Heart left ventricle (tissue), 16 donors: ENCODE data around the gene MACF1. TPM values are rescaled to one million over a fixed set of nuclear protein-coding genes. Genes with fewer than 3 reads are reported as not detected.

Experiments
- ATAC-seq, 4 donors: fragments of 200-7000 bp; cut with Tn5 transposase; one replicate each; pipeline ENCODE4 v1.9.1; 2020 to 2022; ENCODE audit warnings: moderate library complexity in 4 of 4, mild to moderate bottlenecking in 3 of 4, moderate number of reproducible peaks in 1 of 4
- DNase-seq, 5 donors: peaks; one replicate each; pipeline ENCODE4 v3.0.0-alpha.2; 2020
- H3K27ac ChIP-seq, 12 donors: fragments of 200-600 bp; sonication (generic) in 4 of 12; one replicate each; pipeline versions ENCODE4 v1.5.0 to v1.8.0; 2016 to 2022; ENCODE audit warnings: mild to moderate bottlenecking in 2 of 12
- H3K27me3 ChIP-seq, 9 donors: fragments of 200-600 bp; sonication (generic) in 2 of 9; one replicate each; pipeline versions ENCODE4 v1.5.1 to v1.8.0; 2016 to 2022; ENCODE audit warnings: mild to moderate bottlenecking in 3 of 9
- H3K36me3 ChIP-seq, 9 donors: fragments of 200-600 bp; sonication (generic) in 2 of 9; one replicate each; pipeline versions ENCODE4 v1.5.0 to v1.8.0; 2018 to 2022; ENCODE audit warnings: mild to moderate bottlenecking in 2 of 9
- H3K4me1 ChIP-seq, 12 donors: fragments of 200-600 bp; sonication (generic) in 4 of 12; one replicate each; pipeline versions ENCODE4 v1.5.0 to v1.8.0; 2016 to 2022; ENCODE audit warnings: mild to moderate bottlenecking in 3 of 12
- H3K4me3 ChIP-seq, 12 donors: fragments of 200-600 bp; sonication (generic) in 4 of 12; one replicate each; pipeline versions ENCODE4 v1.5.0 to v1.8.0; 2017 to 2022; ENCODE audit warnings: mild to moderate bottlenecking in 9 of 12, moderate library complexity in 4 of 12
- H3K9me3 ChIP-seq, 12 donors: fragments of 200-600 bp; sonication (generic) in 4 of 12; one replicate each; pipeline versions ENCODE4 v1.5.0 to v1.8.0; 2016 to 2022; ENCODE audit warnings: mild to moderate bottlenecking in 1 of 12
- CTCF ChIP-seq, 12 donors: fragments of 200-600 bp; sonication (generic) in 4 of 12; IDR thresholded peaks; one replicate each; pipeline versions ENCODE4 v1.5.0 to v1.8.0; 2018 to 2022; ENCODE audit warnings: antibody characterized with exemption in 12 of 12, mild to moderate bottlenecking in 5 of 12
- POLR2A ChIP-seq, 2 donors: fragments of 450-650 bp; IDR thresholded peaks; one replicate each; pipeline ENCODE4 v1.6.1; 2017; ENCODE audit warnings: antibody characterized with exemption in 2 of 2, mild to moderate bottlenecking in 2 of 2, moderate library complexity in 2 of 2
- WGBS, 4 donors: extraction: QIAGEN DNeasy Blood & Tissue Kit in 2 of 4; methylation state at CpG; one replicate each; pipeline versions ENCODE4 v1.1.5 to v1.1.7; 2013 to 2018; 5-methylcytosine and 5-hydroxymethylcytosine counted together
- intact Hi-C, 10 donors: fragments of 100-400 bp; cut with DNase I; formaldehyde crosslinking; loops; one replicate each; pipeline versions ENCODE4 v1.11.1 to v1.14.2; 2022
- polyA plus RNA-seq, 2 donors: library from polyadenylated mRNA; stranded (reverse); fragments of 200-250 nt; gene quantifications; one replicate each; pipeline ENCODE4 v1.2.3, GENCODE V29; 2013
- total RNA-seq, 9 donors: library from RNA; depleted of rRNA in 2 of 9; stranded (reverse); fragments of >200 nt in 2 of 9; fragmentation: NEBNext Ultra II Directional in 3 of 9; extraction: Animal tissue kit (Norgen Biotek cat#: 25700) in 3 of 9; gene quantifications; one replicate each; pipeline versions ENCODE4 v1.1.0 to v1.2.4, GENCODE V29; 2016 to 2023
- donor health status: ischemic (EF 13 %, LVEDD 7.1; RV severe dilation, severe dysfunction).
- donor health status: healthy with polysubstance abuse.
- donor health status: DM: no; HTN: yes; CAD: no.
- donor health status: DM: no; HTN: no; CAD: no.
- donor health status: ischemic (EF 25% LVEDD 6.9; RV normal size, moderate dysfunction).
- donor health status: ischemic (EF 25% LVEDD 5.7; RV mildly dilated, moderate dysfunction).
- donor health status: healthy.
- donor health status: DM: yes; HTN: yes; CAD: no.
- donor health status: ischemic (EF 35%, LVEDD 5.7; RV mildly dilated, moderate dysfunction).
- donor health status: nonischemic (EF 11% LVEDD 7.7; RV severe dilation, severe dysfunction).
- donor health status: DM: yes; HTN: yes; CAD: no.
- donor health status: PGD.
- donor health status: ischemic (EF 29% LVEDD 5.4; RV normal size, mild dysfunction).
- donor health status: nonischemic (EF 23%, LVEDD 6.1; RV moderate dilation, normal function).

The MACF1 gene
- total and polyA plus RNA-seq, 11 donors = 102 to 436 (median 251) TPM

- peaks cover 0 to 29% (median 16%) of the 10 kb centered on the region in 9 donors for H3K36me3 ChIP-seq
- no peak for DNase-seq
- peak; percentile 34 to 55 (median 51) for ATAC-seq
- H3K4me3 ChIP-seq = no peak overlapping the region
- peaks cover 0 to 56% (median 30%) of the 10 kb centered on the region in 12 donors for H3K4me1 ChIP-seq
- no peaks in the 10 kb centered on the region for H3K9me3 ChIP-seq
- TF ChIP-seq POLR2A (IDR thresholded peaks at IDR 0.05) (no peak), CTCF (IDR thresholded peaks at IDR 0.05) (no peak)
- intact Hi-C loops = no loop called here
- peak overlapping the region in 5 of 12 donors; percentile 2 to 78 (median 6) for H3K27ac ChIP-seq
- 55 to 61% (median 58%) methylated on average over 9 of the region's 9 CpGs for WGBS, 4 donors
- no peaks in the 10 kb centered on the region for H3K27me3 ChIP-seq
Observed at GRCh38 chr1:39230261-39231190, 26.0 kb downstream of the MACF1 start.

- no peak overlapping the region for H3K4me3 ChIP-seq
- H3K9me3 ChIP-seq = no peaks in the 10 kb centered on the region
- H3K27ac ChIP-seq = peak overlapping the region in 6 of 12 donors; percentile 2 to 45 (median 32)
- ATAC-seq (peak in 2 of 4 donors; percentile 5 to 29), DNase-seq (no peak)
- peaks cover 0 to 45% (median 16%) of the 10 kb centered on the region in 9 donors for H3K36me3 ChIP-seq
- H3K4me1 ChIP-seq = peaks cover 0 to 50% (median 24%) of the 10 kb centered on the region in 12 donors
- intact Hi-C loops = no loop called here
- no peak for TF ChIP-seq CTCF (IDR thresholded peaks at IDR 0.05)
- TF ChIP-seq POLR2A (IDR thresholded peaks at IDR 0.05) = no peak
- H3K27me3 ChIP-seq = no peaks in the 10 kb centered on the region
- WGBS, 4 donors = 60 to 68% (median 62%) methylated on average over 4 of the region's 4 CpGs
Observed at GRCh38 chr1:39236971-39237370, 32.5 kb downstream of the MACF1 start.

- intact Hi-C loops = no loop called here
- ATAC-seq = peak; percentile 45 to 90 (median 84)
- Histone ChIP-seq H3K4me3 (no peak overlapping the region), H3K27ac (peak overlapping the region in 8 of 12 donors; percentile 1 to 38 (median 30)), H3K27me3 (no peaks in the 10 kb centered on the region), H3K4me1 (peaks cover 0 to 46% (median 24%) of the 10 kb centered on the region in 12 donors), H3K36me3 (peaks cover 0 to 30% (median 4%) of the 10 kb centered on the region in 9 donors), H3K9me3 (no peaks in the 10 kb centered on the region)
- TF ChIP-seq CTCF (IDR thresholded peaks at IDR 0.05) (no peak), POLR2A (IDR thresholded peaks at IDR 0.05) (no peak)
- DNase-seq = peak in 4 of 5 donors; percentile 52 to 70 (median 61)
- 0 to 13% (median 4%) methylated on average over 1 of the region's 1 CpG for WGBS, 4 donors
Observed at GRCh38 chr1:39238476-39238875, 34.0 kb downstream of the MACF1 start.

- Histone ChIP-seq H3K4me3 (no peak overlapping the region), H3K9me3 (no peaks in the 10 kb centered on the region), H3K27ac (no peak overlapping the region), H3K4me1 (peaks cover 0 to 46% (median 24%) of the 10 kb centered on the region in 12 donors), H3K27me3 (no peaks in the 10 kb centered on the region), H3K36me3 (peaks cover 0 to 30% (median 4%) of the 10 kb centered on the region in 9 donors)
- TF ChIP-seq CTCF (IDR thresholded peaks at IDR 0.05) (no peak), POLR2A (IDR thresholded peaks at IDR 0.05) (no peak)
- WGBS, 4 donors = 89 to 94% (median 91%) methylated on average over 3 of the region's 3 CpGs
- no peak for DNase-seq
- no peak for ATAC-seq
- intact Hi-C loops = no loop called here
Observed at GRCh38 chr1:39239968-39240367, 35.5 kb downstream of the MACF1 start.
